HG03135 (cell line): ENCODE data around the gene RAPGEF6.
"Not testable (repeated sequence)": the region's sequence is repeated elsewhere in the genome, so short reads cannot be mapped to it uniquely, and the experiment has no call there.

Experiments
- ATAC-seq: cut with Tn5 transposase; IDR thresholded peaks from one replicate; pipeline ENCODE4 v1.9.1; 2021; ENCODE audit warnings: mild to moderate bottlenecking, moderate library complexity; ENCODE audit not compliant: unreplicated experiment

The RAPGEF6 gene

GRCh38 chr5:131608597-131608996, 26.4 kb downstream of the RAPGEF6 start:
- ATAC-seq = no peak

GRCh38 chr5:131607903-131608540, 27.0 kb downstream of the RAPGEF6 start:
- ATAC-seq = no peak

- no peak for ATAC-seq
These were observed 27.6 kb downstream of the RAPGEF6 start for GRCh38 chr5:131607418-131607817.

GRCh38 chr5:131605086-131605485, 29.9 kb downstream of the RAPGEF6 start:
- ATAC-seq = no peak

- ATAC-seq = peak; percentile 78
These were observed 39.7 kb downstream of the RAPGEF6 start for GRCh38 chr5:131595088-131596033.

GRCh38 chr5:131593921-131594320, 41.1 kb downstream of the RAPGEF6 start:
- ATAC-seq = no peak

- ATAC-seq = not testable (repeated sequence)
These were observed 41.6 kb downstream of the RAPGEF6 start for GRCh38 chr5:131593436-131593835.

- ATAC-seq = no peak
These were observed 45.3 kb downstream of the RAPGEF6 start for GRCh38 chr5:131589510-131590348.

- no peak for ATAC-seq
These were observed 47.5 kb downstream of the RAPGEF6 start for GRCh38 chr5:131587541-131587940.

GRCh38 chr5:131581702-131582101, 53.3 kb downstream of the RAPGEF6 start:
- no peak for ATAC-seq

- ATAC-seq = no peak
These were observed 54.9 kb downstream of the RAPGEF6 start for GRCh38 chr5:131579917-131580671.

- ATAC-seq = no peak
These were observed 59.3 kb downstream of the RAPGEF6 start for GRCh38 chr5:131575660-131576227.

GRCh38 chr5:131571669-131572168, 63.3 kb downstream of the RAPGEF6 start:
- ATAC-seq = no peak

GRCh38 chr5:131570757-131571156, 64.3 kb downstream of the RAPGEF6 start:
- no peak for ATAC-seq

GRCh38 chr5:131564229-131564652, 70.8 kb downstream of the RAPGEF6 start:
- ATAC-seq = no peak

- no peak for ATAC-seq
These were observed 71.4 kb downstream of the RAPGEF6 start for GRCh38 chr5:131563434-131564228.

- ATAC-seq = no peak
These were observed 84.4 kb downstream of the RAPGEF6 start for GRCh38 chr5:131550606-131551005.

- no peak for ATAC-seq
These were observed 86.9 kb downstream of the RAPGEF6 start for GRCh38 chr5:131548176-131548575.

- ATAC-seq = no peak
These were observed 89.2 kb downstream of the RAPGEF6 start for GRCh38 chr5:131545845-131546244.
